H1 (cell line): ENCODE results near the gene RAB40B. TPM values are rescaled to one million over a fixed set of nuclear protein-coding genes. Genes with fewer than 3 reads are reported as not detected.

ENCODE experiments used
- CTCF ChIA-PET: fragments of 300-600 bp; sonication (Branson Sonifier 250); formaldehyde crosslinking; loops from one replicate; lab custom pipeline; 2021; ENCODE audit not compliant: partially characterized antibody; lab: Charles Lee
- POLR2A ChIA-PET: fragments of 300-600 bp; sonication (Branson Sonifier 250); formaldehyde crosslinking; loops from one replicate; lab custom pipeline; 2021; ENCODE audit warnings: inconsistent platforms; ENCODE audit not compliant: partially characterized antibody; lab: Charles Lee
- DNase-seq, 2 experiments: peaks; one replicate each; pipeline versions ENCODE4 v3.0.0 to v3.0.0-alpha.2; 2010 to 2022; ENCODE audit warnings: low spot score in 2 of 2, low read depth in 1 of 2, mixed read lengths in 1 of 2
- FAIRE-seq: peaks from 2 replicates; lab custom pipeline; 2011; peaks lifted over from hg19 to GRCh38; lab: Jason Lieb, UNC
- H2AFZ ChIP-seq: 2 replicates; pipeline ENCODE4 v1.8.1; 2012; ENCODE audit warnings: low read length, inconsistent platforms
- H2AK5ac ChIP-seq: 2 replicates; pipeline ENCODE4 v1.6.1; 2013; ENCODE audit warnings: low read depth, low read length
- H2BK120ac ChIP-seq: replicated peaks from 2 replicates; pipeline ENCODE3; 2013; ENCODE audit warnings: low read depth, low read length, inconsistent platforms
- H2BK12ac ChIP-seq: 2 replicates; pipeline ENCODE4 v1.6.1; 2013; ENCODE audit warnings: low read depth, low read length
- H2BK15ac ChIP-seq: 2 replicates; pipeline ENCODE4 v1.6.1; 2013; ENCODE audit warnings: low read length
- H2BK20ac ChIP-seq: 2 replicates; pipeline ENCODE4 v1.6.1; 2013; ENCODE audit warnings: low read length
- H2BK5ac ChIP-seq: 2 replicates; pipeline ENCODE4 v1.6.1; 2013; ENCODE audit warnings: low read depth, low read length
- H3K14ac ChIP-seq: 2 replicates; pipeline ENCODE4 v1.6.1; 2013; ENCODE audit warnings: inconsistent platforms; ENCODE audit not compliant: insufficient read length
- H3K18ac ChIP-seq: 2 replicates; pipeline ENCODE4 v1.6.1; 2013; ENCODE audit warnings: low read length; ENCODE audit errors: extremely low read depth
- H3K23ac ChIP-seq: 2 replicates; pipeline ENCODE4 v1.6.1; 2013; ENCODE audit warnings: inconsistent platforms; ENCODE audit not compliant: insufficient read length
- H3K23me2 ChIP-seq: 2 replicates; pipeline ENCODE4 v1.6.1; 2013; ENCODE audit warnings: low read depth, low read length
- H3K27ac ChIP-seq: 2 replicates; pipeline ENCODE4 v1.6.1; 2011; ENCODE audit warnings: low read depth, low read length, inconsistent platforms
- H3K27me3 ChIP-seq, 4 experiments: replicated peaks in 1 of 4; 1 replicate in 1 of 4; 2 replicates in 3 of 4; pipeline versions ENCODE4 v1.6.1 to v1.8.1; 2011 to 2013; ENCODE audit warnings: low read length in 3 of 4, mild to moderate bottlenecking in 3 of 4, inconsistent platforms in 2 of 4, mixed read lengths in 2 of 4, moderate library complexity in 1 of 4; ENCODE audit not compliant: control insufficient read depth in 3 of 4, insufficient read depth in 3 of 4; ENCODE audit errors: extremely low read depth in 1 of 4
- H3K36me3 ChIP-seq, 4 experiments: 2 replicates each; pipeline versions ENCODE4 v1.6.1 to v1.8.1; 2011 to 2013; ENCODE audit warnings: mild to moderate bottlenecking in 4 of 4, low read length in 3 of 4, moderate library complexity in 2 of 4, control low read depth in 1 of 4, inconsistent platforms in 1 of 4; ENCODE audit not compliant: insufficient read depth in 4 of 4, control insufficient read depth in 2 of 4
- H3K4ac ChIP-seq: replicated peaks from 2 replicates; pipeline ENCODE3; 2013; ENCODE audit warnings: low read length, low read depth, mixed read lengths, inconsistent platforms; ENCODE audit not compliant: insufficient read length
- H3K4me1 ChIP-seq, 4 experiments: replicated peaks in 1 of 4; 1 replicate in 1 of 4; 2 replicates in 3 of 4; pipeline versions ENCODE4 v1.6.1 to v1.8.1; 2011 to 2013; ENCODE audit warnings: low read length in 3 of 4, inconsistent platforms in 2 of 4, mixed read lengths in 1 of 4; ENCODE audit not compliant: insufficient read depth in 4 of 4, control insufficient read depth in 3 of 4
- H3K4me2 ChIP-seq, 2 experiments: 2 replicates each; pipeline versions ENCODE4 v1.6.1 to v1.8.1; 2011 to 2013; ENCODE audit warnings: low read depth in 2 of 2, low read length in 2 of 2, control low read depth in 1 of 2, inconsistent platforms in 1 of 2, mild to moderate bottlenecking in 1 of 2; ENCODE audit not compliant: insufficient read depth in 1 of 2
- H3K4me3 ChIP-seq, 4 experiments: fragments of 200-600, 300-600 bp in 1 of 4; sonication (generic), shearing (Covaris generic), sonication (Bioruptor Twin) in 1 of 4; 2 replicates each; pipeline versions ENCODE4 v1.5.1 to v1.8.1; 2011 to 2016; ENCODE audit warnings: low read length in 4 of 4, low read depth in 3 of 4, control low read depth in 2 of 4, inconsistent platforms in 2 of 4, mild to moderate bottlenecking in 2 of 4, mixed read lengths in 1 of 4, moderate library complexity in 1 of 4; ENCODE audit not compliant: insufficient read depth in 2 of 4; ENCODE audit errors: extremely low read depth in 1 of 4
- H3K56ac ChIP-seq: replicated peaks from 2 replicates; pipeline ENCODE3; 2013; ENCODE audit warnings: low read depth, mild to moderate bottlenecking, mixed read lengths, low read length, inconsistent platforms; ENCODE audit not compliant: insufficient read length
- H3K79me1 ChIP-seq: 2 replicates; pipeline ENCODE4 v1.6.1; 2013; ENCODE audit warnings: low read depth, low read length, control low read depth
- H3K79me2 ChIP-seq, 2 experiments: 2 replicates each; pipeline versions ENCODE4 v1.6.1 to v1.8.1; 2012 to 2013; ENCODE audit warnings: low read length in 2 of 2, mild to moderate bottlenecking in 2 of 2, inconsistent platforms in 1 of 2; ENCODE audit not compliant: insufficient read depth in 2 of 2, control insufficient read depth in 1 of 2
- H3K9ac ChIP-seq, 4 experiments: replicated peaks in 1 of 4; 1 replicate in 1 of 4; 2 replicates in 3 of 4; pipeline versions ENCODE4 v1.6.1 to v1.8.1; 2011 to 2013; ENCODE audit warnings: low read depth in 3 of 4, low read length in 3 of 4, control low read depth in 2 of 4, mild to moderate bottlenecking in 2 of 4, moderate library complexity in 2 of 4, inconsistent platforms in 1 of 4; ENCODE audit errors: extremely low read depth in 1 of 4
- H3K9me3 ChIP-seq, 2 experiments: 2 replicates each; pipeline versions ENCODE4 v1.6.1 to v1.8.1; 2012 to 2013; ENCODE audit warnings: mild to moderate bottlenecking in 2 of 2, moderate library complexity in 2 of 2, control low read depth in 1 of 2, inconsistent platforms in 1 of 2, low read depth in 1 of 2, low read length in 1 of 2, mixed read lengths in 1 of 2; ENCODE audit not compliant: insufficient read depth in 2 of 2
- H4K20me1 ChIP-seq, 2 experiments: replicated peaks in 1 of 2; 2 replicates each; pipeline versions ENCODE3 to v1.8.1; 2011 to 2013; ENCODE audit warnings: inconsistent platforms in 2 of 2, low read length in 2 of 2, mild to moderate bottlenecking in 1 of 2; ENCODE audit not compliant: insufficient read depth in 2 of 2, control insufficient read depth in 1 of 2
- H4K5ac ChIP-seq: 2 replicates; pipeline ENCODE4 v1.6.1; 2013; ENCODE audit warnings: low read length, low read depth, mixed read lengths, inconsistent platforms; ENCODE audit not compliant: insufficient read length
- H4K8ac ChIP-seq: 2 replicates; pipeline ENCODE4 v1.8.0; 2013; ENCODE audit warnings: mild to moderate bottlenecking, moderate library complexity, low read length, inconsistent platforms; ENCODE audit not compliant: insufficient read depth; ENCODE audit errors: extremely low read depth
- H4K91ac ChIP-seq: replicated peaks from 2 replicates; pipeline ENCODE3; 2013; ENCODE audit warnings: low read length, mixed read lengths, inconsistent platforms; ENCODE audit not compliant: insufficient read length
- ATF3 ChIP-seq: IDR thresholded peaks from 2 replicates; pipeline ENCODE4 v1.6.1; 2011; ENCODE audit warnings: low read depth, mild to moderate bottlenecking, low read length; ENCODE audit not compliant: insufficient read depth
- BACH1 ChIP-seq: IDR thresholded peaks from 2 replicates; pipeline ENCODE4 v1.6.1; 2012; ENCODE audit warnings: low read length, improper control_type of control experiment
- BCL11A ChIP-seq, 2 experiments: IDR thresholded peaks; one replicate each; pipeline ENCODE4 v1.6.1; 2011; ENCODE audit warnings: low read depth in 2 of 2, low read length in 2 of 2, mild to moderate bottlenecking in 2 of 2
- BRCA1 ChIP-seq: IDR thresholded peaks from 2 replicates; pipeline ENCODE4 v1.6.1; 2012; ENCODE audit warnings: low read depth, low read length, improper control_type of control experiment
- HDAC2 ChIP-seq, 2 experiments: fragments of 300-600 bp in 1 of 2; sonication (generic) in 1 of 2; IDR thresholded peaks; 2 replicates each; pipeline ENCODE4 v1.6.1; 2011 to 2012; ENCODE audit warnings: low read depth in 2 of 2, low read length in 2 of 2, mild to moderate bottlenecking in 2 of 2, moderate library complexity in 2 of 2, borderline replicate concordance in 1 of 2, inconsistent platforms in 1 of 2
- JUND ChIP-seq: IDR thresholded peaks from 2 replicates; pipeline ENCODE4 v1.6.1; 2011; ENCODE audit warnings: mild to moderate bottlenecking, improper control_type of control experiment, low read length
- KDM1A ChIP-seq: fragments of 200-600, 300-600 bp; sonication (generic); IDR thresholded peaks from 2 replicates; pipeline ENCODE4 v1.7.1; 2016; ENCODE audit warnings: mild to moderate bottlenecking, low read length, borderline replicate concordance
- MAFK ChIP-seq: IDR thresholded peaks from 2 replicates; pipeline ENCODE4 v1.6.1; 2012; ENCODE audit warnings: low read depth, mild to moderate bottlenecking, improper control_type of control experiment, low read length
- POLR2A ChIP-seq, 2 experiments: IDR thresholded peaks; 1 replicate in 1 of 2; 2 replicates in 1 of 2; pipeline ENCODE4 v1.6.1; 2011; ENCODE audit warnings: low read depth in 2 of 2, low read length in 2 of 2, mild to moderate bottlenecking in 2 of 2; ENCODE audit errors: control extremely low read depth in 1 of 2
- TAF7 ChIP-seq: optimal IDR thresholded peaks from 2 replicates; pipeline ENCODE3; 2011; ENCODE audit warnings: low read depth, mild to moderate bottlenecking, inconsistent platforms, low read length, moderate library complexity, borderline replicate concordance
- USF2 ChIP-seq: IDR thresholded peaks from 2 replicates; pipeline ENCODE4 v1.6.1; 2011; ENCODE audit warnings: low read length, improper control_type of control experiment
- WGBS, 2 experiments: shearing (Covaris generic) in 1 of 2; methylation state at CpG; one replicate each; pipeline versions ENCODE4 v1.1.6 to v1.1.7; 2013 to 2015; ENCODE audit warnings: low lambda C conversion rate in 2 of 2, mixed read lengths in 2 of 2, inconsistent platforms in 1 of 2, low coverage in 1 of 2, missing lambda C conversion rate in 1 of 2; ENCODE audit not compliant: insufficient replicate concordance in 2 of 2, insufficient coverage in 1 of 2, insufficient read length in 1 of 2; ENCODE audit errors: extremely low coverage in 1 of 2, missing lambda C conversion rate in 1 of 2; 5-methylcytosine and 5-hydroxymethylcytosine counted together
- polyA plus RNA-seq, 7 experiments: library from polyadenylated mRNA; depleted of rRNA in 3 of 7; stranded (reverse) in 5 of 7; unstranded in 2 of 7; fragments of >200 nt in 5 of 7; fragments of 200-250 nt in 2 of 7; gene quantifications; 1 replicate in 5 of 7; 2 replicates in 1 of 7; 4 replicates in 1 of 7; pipeline versions ENCODE4 v1.2.1 to v1.2.3, GENCODE V29; 2011 to 2013; ENCODE audit warnings: missing spikeins in 2 of 7, mixed read lengths in 2 of 7
- total RNA-seq: library from RNA; stranded (reverse); fragmentation: NEBNext Ultra II Directional; extraction: Animal tissue kit (Norgen Biotek cat#: 25700); gene quantifications from 2 replicates; pipeline ENCODE4 v1.2.1, GENCODE V29; 2021

The RAB40B gene
- total and polyA plus RNA-seq, 2 of the 8 experiments (the other 6 are each of a cell fraction or from before 2014, with no cell fraction given) = 3.1 to 4.6 TPM

DNA sequence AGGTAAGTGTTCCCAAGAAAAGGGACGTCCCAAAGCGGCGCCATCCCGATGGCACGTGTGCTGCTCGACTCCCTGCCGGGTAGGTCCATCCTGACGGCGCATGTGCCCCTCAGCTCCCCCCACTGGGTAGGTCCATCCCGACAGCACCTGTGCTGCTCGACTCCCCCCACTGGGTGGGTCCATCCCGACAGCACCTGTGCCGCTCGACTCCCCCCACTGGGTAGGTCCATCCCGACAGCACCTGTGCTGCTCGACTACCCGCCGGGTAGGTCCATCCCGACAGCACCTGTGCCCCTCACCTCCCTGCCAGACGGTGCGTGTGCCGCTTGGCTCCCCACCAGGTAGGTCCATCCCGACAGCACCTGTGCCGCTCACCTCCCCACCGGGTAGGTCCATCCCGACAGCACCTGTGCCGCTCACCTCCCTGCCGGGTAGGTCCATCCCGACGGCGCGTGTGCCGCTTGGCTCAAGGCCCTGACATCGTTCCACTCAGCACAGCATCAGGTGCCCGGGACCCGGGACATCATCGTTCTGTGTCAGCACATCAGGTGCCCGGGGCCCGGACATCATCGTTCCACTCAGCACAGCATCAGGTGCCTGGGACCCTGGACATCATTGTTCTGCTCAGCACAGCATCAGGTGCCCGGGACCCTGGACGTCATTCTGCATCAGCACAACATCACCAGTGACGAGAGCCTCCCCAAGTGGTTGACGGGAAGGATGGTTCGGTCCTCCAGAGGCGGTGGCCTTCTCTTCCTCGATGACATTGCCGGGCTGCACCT, 31.2 kb upstream of the RAB40B start:
- H3K79me2 ChIP-seq = no peaks in the 10 kb centered on the region
- POLR2A ChIA-PET = no interaction called here
- no peak for TF ChIP-seq KDM1A
- no peak for TF ChIP-seq TAF7
- no peak for TF ChIP-seq BRCA1
- TF ChIP-seq MAFK = no peak
- no peak for TF ChIP-seq JUND
- TF ChIP-seq POLR2A (IDR thresholded peaks at IDR 0.05; ENCODE audit: control extremely low read depth in 1 of 2, low read depth in 2 of 2, low read length in 2 of 2) = no peak
- TF ChIP-seq BACH1 = no peak
- TF ChIP-seq USF2 = no peak
- TF ChIP-seq HDAC2 (IDR thresholded peaks at IDR 0.05; ENCODE audit: borderline replicate concordance in 1 of 2, low read depth in 2 of 2, low read length in 2 of 2) = no peak
- TF ChIP-seq ATF3 = no peak
- TF ChIP-seq BCL11A (IDR thresholded peaks at IDR 0.05; ENCODE audit: low read depth in 2 of 2, low read length in 2 of 2) = no peak
- no peak overlapping the region for H2BK15ac ChIP-seq
- H3K27me3 ChIP-seq = no peaks in the 10 kb centered on the region
- peaks cover 0 to 7% (median 3%) of the 10 kb centered on the region in 4 experiments; a peak in 4 of 8 replicates for H3K36me3 ChIP-seq
- H2AFZ ChIP-seq = no peak overlapping the region
- no peak overlapping the region for H3K14ac ChIP-seq
- DNase-seq (no peak), FAIRE-seq (no peak)
- no peak overlapping the region for H2AK5ac ChIP-seq
- H3K9ac ChIP-seq = no peak overlapping the region
- no peak overlapping the region for H4K5ac ChIP-seq
- CTCF ChIA-PET = interaction anchor here (1.0 to 1.8 kb wide), 4 partner anchors 14 to 65 kb away, joined by 3 to 5 read pairs (median 4); no protein-coding TSS in a partner anchor
- no peak overlapping the region for H2BK20ac ChIP-seq
- 0 out of 4 replicates have a peak, but pooled peaks cover 0 to 2% of the 10 kb centered on the region in 2 experiments for H3K9me3 ChIP-seq
- H3K18ac ChIP-seq = no peak overlapping the region
- no peak overlapping the region; the same call in 1 of the 2 replicates for H4K8ac ChIP-seq
- H2BK12ac ChIP-seq = no peak overlapping the region
- H3K23me2 ChIP-seq = no peaks in the 10 kb centered on the region
- H3K4me3 ChIP-seq = no peak overlapping the region
- 87% methylated on average over 39 of the region's 48 CpGs; no CpG with 5 or more reads in 1 of the 2 experiments for WGBS, 2 experiments
- H3K56ac ChIP-seq = no peak overlapping the region
- H2BK120ac ChIP-seq = no peak overlapping the region
- no peak overlapping the region for H3K23ac ChIP-seq
- no peak overlapping the region for H4K91ac ChIP-seq
- no peak overlapping the region for H3K4me2 ChIP-seq
- no peaks in the 10 kb centered on the region for H3K4me1 ChIP-seq
- H3K4ac ChIP-seq = no peak overlapping the region
- H3K79me1 ChIP-seq = no peaks in the 10 kb centered on the region
- H2BK5ac ChIP-seq = no peak overlapping the region
- peaks cover 0 to 3% of the 10 kb centered on the region in 2 experiments for H4K20me1 ChIP-seq
- H3K27ac ChIP-seq = no peak overlapping the region
